Measurements from ENCODE around the gene IRF8. TPM values are rescaled to one million over a fixed set of nuclear protein-coding genes. Genes with fewer than 3 reads are reported as not detected.
"Not testable (repeated sequence)": the region's sequence is repeated elsewhere in the genome, so short reads cannot be mapped to it uniquely, and the experiment has no call there.

The IRF8 gene
- polyA plus RNA-seq, 1 donor: 5.4 TPM

DNA sequence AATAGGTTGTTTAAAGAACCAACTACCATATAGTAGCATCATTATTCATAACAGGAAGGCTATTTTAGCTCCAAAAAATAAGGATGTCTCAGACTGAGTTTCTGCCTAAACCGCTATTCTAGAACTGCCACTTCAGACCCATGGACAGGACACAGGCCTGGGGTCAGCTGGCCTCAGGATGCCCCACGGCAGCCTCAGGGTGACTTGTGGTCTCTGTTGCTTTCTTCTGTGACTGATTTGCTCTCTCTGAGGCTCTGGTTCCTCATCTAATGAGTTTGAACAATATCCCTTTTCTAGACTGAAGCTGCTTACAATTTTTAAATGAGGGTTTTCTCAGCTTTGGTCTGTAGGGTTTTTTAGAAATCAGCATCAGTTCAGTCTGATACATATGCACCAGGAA, 31.8 kb upstream of the IRF8 start:
- no peak for DNase-seq (ENCODE audit: low read depth)

GRCh38 chr16:85868495-85868894, 30.5 kb upstream of the IRF8 start:
- DNase-seq (ENCODE audit: low read depth): no peak

DNA sequence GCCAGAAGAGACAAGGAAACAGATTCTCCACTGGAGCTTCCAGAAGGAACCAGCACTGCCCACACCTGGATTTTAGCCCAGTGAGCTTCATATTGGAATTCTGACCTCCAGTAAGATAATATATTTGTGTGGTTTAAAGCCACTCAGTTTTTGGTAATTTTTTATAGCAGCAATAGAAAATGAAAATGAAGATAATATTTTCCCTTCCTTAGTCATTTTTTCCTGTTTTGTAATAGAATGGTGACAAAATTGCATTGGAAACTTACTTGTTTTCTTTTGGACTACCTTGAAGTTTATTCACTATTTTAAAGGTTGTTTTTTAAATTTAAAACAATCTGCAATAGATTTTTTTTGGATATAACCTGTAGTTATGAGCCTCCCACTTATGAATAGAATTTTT, 29.8 kb upstream of the IRF8 start:
- no peak for DNase-seq (ENCODE audit: low read depth)

DNA sequence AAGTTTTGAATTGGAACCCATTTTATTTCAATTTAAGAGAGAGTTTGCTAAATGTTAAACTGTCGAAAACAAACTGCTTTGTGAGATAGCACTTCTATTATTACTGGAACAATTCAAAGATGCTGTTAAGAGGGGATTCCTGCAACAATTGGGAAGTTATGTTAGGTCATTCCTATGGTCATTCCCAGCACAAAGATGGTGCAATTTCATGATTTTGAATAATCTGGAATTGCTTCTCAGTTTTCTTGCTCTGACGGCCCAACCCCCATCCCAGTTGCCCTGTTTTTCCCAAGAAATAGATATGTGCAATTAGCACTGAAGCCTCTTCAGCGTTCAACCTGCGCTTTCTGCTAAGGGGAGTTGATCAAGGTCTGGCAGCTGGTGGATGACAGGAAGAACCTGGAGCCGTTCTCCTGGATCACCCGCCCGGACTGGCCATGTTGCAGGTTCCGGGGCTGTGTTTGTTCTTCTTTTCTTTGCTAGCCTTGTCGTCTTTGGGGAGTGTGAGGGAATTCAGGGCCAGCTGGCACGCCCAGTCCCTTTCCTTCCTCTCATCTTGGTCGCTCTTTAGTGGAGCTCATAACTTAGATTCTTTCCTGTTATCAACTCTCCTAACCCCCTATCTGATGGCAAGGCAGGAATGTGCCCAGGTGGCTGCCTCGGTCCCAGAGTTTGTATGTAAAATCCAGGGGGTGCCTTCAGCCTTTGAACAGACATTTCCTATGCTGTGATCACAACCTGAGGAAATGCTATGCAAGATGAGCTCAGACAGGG, 29.0 kb upstream of the IRF8 start:
- no peak for DNase-seq (ENCODE audit: low read depth)

- DNase-seq (ENCODE audit: low read depth): no peak
These were observed 27.2 kb upstream of the IRF8 start for GRCh38 chr16:85871756-85872155.

- no peak for DNase-seq (ENCODE audit: low read depth)
These were observed 26.2 kb upstream of the IRF8 start for GRCh38 chr16:85872734-85873133.

DNA sequence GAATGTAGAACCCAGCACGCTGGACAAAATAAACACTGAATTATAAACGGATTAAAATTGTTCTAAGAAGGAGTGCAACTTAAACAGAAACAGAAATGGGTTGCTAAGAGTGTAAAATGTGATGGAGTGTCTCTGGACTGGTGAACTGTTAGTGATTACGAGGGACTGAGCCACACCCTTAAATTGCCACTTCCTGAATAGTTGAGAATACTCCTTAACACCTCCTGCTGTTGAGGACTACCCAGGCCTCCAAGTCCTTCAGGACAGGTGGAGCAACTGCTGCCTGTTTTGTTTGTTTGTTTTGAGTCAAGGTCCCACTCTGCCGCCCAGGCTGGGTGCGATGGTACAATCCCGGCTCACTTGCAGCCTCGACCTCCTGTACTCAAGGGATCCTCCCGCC, 25.8 kb upstream of the IRF8 start:
- no peak for DNase-seq (ENCODE audit: low read depth)

DNA sequence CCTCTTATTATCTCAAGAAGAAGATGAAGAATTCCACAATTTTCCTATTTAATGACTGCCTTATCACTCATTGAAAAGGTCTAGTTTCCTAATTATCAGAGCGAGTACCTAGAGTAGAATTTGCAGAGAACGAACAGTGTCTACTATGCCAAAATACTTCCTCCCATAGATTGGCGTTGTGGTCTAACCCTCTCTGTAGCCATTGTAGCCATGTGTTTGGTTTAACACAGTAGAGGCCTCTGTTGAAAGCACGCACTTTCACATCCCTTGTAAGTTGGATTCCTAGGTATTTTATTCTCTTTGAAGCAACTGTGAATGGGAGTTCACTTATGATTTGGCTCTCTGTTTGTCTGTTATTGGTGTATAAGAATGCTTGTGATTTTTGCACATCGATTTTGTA, 24.9 kb upstream of the IRF8 start:
- not testable (repeated sequence) for DNase-seq (ENCODE audit: low read depth)

DNA sequence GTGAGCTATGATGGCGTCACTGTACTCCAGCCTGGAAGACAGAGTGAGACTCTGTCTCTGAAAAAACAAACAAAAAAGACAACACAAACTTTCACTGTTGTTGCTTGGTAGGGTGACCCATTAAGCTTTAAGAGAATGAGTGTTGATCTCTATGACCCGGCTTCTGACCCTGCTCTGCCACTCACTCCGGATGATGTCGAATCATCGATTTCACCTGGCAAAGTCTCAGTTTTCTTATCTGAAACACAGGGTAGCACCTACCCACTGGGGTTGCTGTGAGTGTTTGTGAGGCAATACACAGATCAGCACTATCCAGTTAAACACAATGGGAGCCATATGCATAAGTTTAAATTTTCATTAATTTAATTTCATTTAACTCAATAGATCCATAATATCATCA, 20.6 kb upstream of the IRF8 start:
- no peak for DNase-seq (ENCODE audit: low read depth)

DNA sequence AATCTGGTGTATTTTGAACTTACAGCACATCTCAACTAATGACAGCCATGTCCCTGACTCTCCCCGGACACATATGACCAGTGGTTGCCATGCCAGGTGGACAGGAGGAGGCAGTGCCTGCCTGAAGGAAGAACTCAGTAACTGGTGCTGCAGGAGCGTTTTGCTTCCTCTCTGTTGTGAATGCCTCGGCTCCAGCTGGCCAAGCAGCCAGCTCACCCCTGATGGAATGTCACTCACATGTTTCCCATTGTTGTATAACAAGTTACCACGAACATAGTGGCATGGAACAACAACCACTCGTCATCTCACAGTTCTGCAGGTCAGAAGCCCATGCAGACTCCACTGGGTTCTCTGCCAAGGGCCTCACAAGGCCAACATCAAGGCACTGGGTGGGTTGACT, 20.1 kb upstream of the IRF8 start:
- no peak for DNase-seq (ENCODE audit: low read depth)

DNA sequence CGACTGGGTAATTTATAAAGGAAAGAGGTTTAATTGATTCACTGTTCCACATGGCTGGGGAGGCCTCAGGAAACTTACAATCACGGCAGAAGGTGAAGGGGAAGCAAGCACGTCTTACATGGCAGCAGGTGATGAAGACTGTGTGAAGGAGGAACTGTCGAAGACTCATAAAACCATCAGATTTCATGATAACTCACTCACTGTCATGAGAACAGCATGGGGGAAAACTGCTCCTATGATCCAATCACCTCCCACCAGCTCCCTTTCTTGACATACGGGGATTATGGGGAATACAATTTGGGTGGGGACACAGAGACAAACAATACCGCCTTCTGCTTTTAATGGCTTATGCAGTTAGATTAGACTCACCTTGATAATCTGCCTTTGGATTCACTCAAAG, 19.4 kb upstream of the IRF8 start:
- no peak for DNase-seq (ENCODE audit: low read depth)

DNA sequence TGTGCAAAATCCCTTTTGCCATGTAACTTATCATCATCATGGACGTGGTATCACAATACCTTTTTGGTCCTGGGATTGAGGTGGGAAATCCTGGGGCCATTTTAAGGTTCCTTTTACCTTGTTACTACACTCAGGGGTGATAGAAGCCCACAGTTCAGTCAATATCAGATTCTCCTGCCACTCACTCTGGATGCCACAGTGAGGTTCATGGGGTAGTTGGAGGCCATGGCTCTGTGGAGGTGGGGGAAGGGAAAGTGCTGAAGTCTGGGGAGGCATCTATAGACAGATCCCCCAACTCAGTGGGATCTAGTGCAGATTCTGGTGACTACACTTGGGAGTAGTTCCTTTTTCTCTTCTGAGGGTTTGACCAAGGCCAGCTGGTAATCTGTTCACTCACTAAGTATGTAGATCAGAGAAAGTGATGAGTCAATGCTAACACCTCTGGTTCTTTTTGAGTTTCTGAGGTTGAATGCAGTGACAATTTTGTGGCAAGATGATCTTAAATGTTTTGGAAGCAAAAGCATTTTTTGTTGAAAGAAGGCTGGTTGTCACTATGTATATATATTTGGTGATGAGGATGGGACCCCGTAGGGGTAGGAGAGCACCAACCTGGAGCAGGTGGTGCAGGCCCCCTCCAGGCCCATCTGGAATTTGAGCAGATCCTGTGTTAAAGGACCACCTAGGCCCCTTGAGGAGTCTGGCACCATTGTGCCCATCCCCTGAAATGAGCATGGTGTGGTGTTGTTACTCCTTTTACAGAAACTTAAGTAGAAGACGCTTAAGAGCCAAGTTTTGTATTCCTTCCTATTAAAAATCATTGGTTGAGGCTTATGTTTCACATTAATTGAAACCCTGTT, 18.8 kb upstream of the IRF8 start:
- no peak for DNase-seq (ENCODE audit: low read depth)

GRCh38 chr16:85880861-85881260, 18.1 kb upstream of the IRF8 start:
- no peak for DNase-seq (ENCODE audit: low read depth)

GRCh38 chr16:85881436-85881835, 17.5 kb upstream of the IRF8 start:
- no peak for DNase-seq (ENCODE audit: low read depth)

DNA sequence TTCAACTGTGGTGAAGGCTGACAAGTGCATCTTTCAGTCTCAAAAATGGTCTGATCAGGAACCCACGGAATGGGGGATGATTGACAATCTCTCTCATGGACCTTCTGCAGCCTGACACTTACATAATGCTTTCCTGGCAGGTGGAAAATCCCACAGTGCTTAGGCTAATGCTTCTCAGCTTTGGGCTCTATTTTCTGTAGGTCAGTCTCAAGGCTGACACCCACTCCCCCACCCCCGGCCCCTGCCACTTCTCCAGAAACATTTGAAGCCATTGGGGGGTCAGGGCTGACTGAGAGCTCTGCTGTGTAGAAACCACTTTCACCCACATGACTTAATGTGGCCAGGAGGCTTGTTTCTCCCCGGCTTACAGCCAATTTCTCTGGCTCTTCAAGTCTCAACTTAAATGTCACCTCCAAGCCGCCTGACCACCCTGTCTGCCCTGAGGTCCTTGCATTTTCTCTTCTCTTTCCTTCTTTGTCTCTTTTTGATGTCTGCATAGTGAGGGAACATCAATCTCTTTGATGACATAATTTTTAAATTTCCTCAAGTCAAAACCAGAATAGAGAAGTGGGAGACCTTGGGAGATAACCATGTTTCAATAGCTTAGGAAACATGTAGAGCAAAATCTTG, 16.7 kb upstream of the IRF8 start:
- DNase-seq (ENCODE audit: low read depth): no peak

DNA sequence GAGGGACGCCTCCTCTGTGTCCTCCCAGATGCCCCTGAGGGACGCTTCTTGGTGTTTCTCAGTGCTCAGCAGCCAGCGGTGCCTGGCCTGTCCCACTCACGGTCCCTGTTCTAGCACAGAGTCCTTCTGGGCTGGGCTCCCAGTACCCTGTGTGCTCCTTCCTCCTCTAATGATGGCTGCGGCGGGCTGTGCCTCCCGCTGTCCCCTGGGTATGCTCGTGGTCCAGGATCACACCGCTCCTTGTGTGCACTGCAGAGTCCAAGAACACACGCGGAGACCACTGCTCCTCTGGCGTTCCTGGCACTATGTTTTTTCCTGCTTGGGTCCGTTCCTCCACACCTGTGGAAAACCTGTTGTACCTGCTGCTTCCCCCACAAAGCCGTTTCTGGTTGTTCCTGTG, 15.1 kb upstream of the IRF8 start:
- no peak for DNase-seq (ENCODE audit: low read depth)

- no peak for DNase-seq (ENCODE audit: low read depth)
These were observed 14.0 kb upstream of the IRF8 start for GRCh38 chr16:85884808-85885463.

DNA sequence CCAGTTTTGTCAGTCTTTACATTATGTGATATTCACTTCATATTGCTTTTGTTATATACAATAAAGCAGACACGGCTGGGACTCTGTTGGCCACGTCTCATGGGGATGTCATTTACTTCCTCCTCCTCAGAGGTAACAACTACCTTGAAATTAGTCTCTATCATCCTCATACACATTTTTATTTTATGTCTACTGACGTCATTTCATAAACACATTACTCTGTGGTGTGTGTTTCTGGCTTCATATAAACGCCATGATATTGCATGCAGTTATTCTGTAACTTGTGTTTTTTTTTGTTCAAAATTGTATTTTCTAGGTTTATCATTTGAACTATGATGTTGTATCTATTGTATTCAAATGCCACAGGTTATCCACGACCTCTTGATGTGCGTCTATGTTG, 13.4 kb upstream of the IRF8 start:
- no peak for DNase-seq (ENCODE audit: low read depth)

DNA sequence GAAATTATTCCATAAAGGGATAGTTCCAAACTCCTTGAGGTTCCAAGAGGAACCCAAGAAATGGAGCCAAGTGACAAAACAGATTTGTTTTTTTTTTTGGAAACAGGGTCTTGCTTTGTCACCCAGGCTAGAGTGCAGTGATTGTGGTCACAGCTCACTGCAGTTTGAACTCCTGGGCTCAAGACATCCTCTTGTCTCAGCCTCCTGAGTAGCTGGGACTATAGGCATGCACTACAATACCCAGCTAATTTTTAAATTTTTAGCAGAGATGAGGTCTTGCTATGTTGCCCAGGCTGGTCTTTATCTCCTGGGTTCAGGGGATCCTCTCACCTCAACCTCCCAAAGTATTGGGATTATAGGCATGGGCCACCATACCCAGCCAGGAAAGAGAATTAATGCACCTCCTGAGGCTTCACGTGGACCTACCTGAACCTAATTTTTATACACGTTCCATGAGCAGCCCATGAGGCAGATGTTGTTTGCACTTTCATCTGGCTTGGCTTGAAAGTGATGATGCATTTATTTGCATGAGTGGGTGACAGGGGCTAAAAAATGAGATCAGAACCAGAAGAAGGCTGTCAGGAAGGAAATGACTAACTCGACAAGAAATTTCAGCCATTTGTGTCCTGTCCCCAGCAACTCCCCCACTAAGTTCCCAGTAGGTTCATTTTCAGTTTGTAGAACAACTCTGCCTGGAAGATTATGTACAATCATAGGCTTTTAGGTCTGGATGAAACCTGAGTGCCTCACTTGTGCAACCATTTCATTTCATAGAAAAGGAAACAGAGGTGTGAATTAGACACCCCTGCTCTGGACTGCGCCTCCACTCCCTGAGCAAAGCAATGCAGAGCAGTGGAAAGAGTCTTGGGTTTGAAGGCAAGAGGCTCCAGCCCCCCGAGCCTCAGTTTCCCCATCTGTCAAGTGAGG, 10.3 kb upstream of the IRF8 start:
- no peak for DNase-seq (ENCODE audit: low read depth)

DNA sequence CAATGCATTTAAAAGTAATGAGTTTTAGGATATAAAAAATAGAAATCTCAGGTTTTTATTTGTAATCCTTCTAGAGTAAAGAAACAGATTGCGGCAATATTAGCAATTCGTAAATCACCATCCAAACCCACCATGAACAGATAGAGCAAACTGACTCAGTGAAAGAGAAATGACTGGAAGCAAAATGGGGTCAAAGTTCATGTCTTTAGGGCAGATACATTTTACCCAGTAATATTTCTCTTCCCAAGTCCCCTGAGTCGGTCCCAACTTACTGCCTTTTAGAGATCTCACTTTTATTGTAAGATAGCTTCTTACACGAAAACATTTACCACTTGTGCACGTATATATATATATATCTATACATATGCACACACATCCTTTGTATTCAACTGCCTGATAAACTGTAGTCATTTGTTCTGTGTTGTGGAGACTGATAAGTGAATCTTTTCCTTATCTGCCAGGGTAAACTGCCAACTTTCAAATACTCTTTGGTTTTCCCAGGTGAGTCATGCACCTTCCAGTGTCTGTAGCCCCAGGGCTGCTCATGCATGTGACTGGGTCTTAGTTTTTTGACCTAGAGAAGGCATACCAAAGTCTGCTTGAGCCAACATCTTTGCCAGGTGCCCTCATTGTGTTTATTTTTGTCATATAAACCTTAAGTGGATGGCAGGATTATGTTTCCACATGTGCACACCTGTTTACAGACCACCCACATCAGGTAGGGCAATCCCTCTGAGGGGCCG, 7.8 kb upstream of the IRF8 start:
- DNase-seq (ENCODE audit: low read depth): no peak

All from forelimb muscle (tissue), 1 donor.